VCaP (cell line): Measurements from ENCODE around the gene C19orf85.

ENCODE experiments used
- H3K27ac ChIP-seq: fragments of 450-650 bp; 2 replicates; pipeline ENCODE4 v1.5.1; 2017
- TF ChIP-seq, protein P1 (sequence below): fragments of 450-650 bp; conservative IDR thresholded peaks from 2 replicates; pipeline ENCODE4 v1.5.1; 2017; ENCODE audit warnings: mild to moderate bottlenecking, moderate library complexity

The C19orf85 gene

DNA sequence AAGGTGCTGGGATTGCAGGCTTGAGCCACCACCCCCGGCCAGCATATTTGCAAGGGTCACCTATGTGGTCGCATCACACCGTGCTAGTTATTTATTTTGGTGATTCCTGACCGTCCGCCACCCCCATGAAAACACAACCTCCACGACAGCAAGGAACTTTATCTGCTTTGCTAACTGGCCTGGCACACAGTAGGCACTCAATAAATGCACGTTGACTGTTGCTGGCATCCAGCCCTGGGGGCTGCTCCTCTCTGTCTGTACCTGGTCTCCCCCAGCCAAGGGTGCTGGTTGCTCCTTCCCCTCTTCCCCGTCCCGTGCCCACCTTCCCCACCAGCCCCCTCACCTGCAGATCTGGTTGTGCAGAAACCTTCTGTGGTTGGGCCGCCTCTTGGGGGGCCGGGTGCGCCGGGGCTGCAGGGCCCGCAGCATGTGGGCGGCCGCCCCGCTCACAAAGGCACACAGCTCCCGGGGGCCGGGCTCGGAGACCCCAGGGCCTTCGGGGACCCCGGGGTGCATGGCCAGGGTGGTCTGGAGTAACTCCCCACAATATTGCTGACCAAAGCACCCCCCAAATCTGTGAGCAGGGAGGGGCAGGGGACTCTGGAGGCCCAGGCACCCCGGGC lies 401 bp downstream of the C19orf85 start:
- no peak overlapping the region for H3K27ac ChIP-seq
- TF ChIP-seq, protein P1, sequence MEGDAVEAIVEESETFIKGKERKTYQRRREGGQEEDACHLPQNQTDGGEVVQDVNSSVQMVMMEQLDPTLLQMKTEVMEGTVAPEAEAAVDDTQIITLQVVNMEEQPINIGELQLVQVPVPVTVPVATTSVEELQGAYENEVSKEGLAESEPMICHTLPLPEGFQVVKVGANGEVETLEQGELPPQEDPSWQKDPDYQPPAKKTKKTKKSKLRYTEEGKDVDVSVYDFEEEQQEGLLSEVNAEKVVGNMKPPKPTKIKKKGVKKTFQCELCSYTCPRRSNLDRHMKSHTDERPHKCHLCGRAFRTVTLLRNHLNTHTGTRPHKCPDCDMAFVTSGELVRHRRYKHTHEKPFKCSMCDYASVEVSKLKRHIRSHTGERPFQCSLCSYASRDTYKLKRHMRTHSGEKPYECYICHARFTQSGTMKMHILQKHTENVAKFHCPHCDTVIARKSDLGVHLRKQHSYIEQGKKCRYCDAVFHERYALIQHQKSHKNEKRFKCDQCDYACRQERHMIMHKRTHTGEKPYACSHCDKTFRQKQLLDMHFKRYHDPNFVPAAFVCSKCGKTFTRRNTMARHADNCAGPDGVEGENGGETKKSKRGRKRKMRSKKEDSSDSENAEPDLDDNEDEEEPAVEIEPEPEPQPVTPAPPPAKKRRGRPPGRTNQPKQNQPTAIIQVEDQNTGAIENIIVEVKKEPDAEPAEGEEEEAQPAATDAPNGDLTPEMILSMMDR = no peak

DNA sequence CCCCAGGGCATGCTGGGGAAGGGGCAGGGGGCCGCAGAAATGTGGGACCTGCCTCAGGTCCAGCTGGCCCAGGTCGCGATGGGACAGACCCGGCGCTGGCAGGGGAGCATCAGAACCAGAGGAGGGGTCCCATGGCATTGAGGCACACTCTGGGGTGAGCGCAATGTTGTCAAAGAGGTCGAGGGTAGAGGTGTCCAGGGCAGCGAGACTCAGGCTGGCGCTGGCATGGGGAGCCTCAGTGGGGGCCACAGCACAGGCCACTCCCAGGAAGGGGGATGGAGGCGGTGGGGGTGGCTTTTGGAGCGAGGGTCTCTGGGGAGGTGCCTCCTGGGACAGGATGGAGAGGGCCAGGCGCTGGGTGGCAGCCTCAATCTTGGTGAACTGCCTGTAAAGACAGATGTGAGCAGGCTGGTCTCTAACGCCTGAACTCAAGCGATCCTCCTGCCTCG lies 944 bp downstream of the C19orf85 start:
- H3K27ac ChIP-seq = no peak overlapping the region
- TF ChIP-seq, protein P1 = no peak

DNA sequence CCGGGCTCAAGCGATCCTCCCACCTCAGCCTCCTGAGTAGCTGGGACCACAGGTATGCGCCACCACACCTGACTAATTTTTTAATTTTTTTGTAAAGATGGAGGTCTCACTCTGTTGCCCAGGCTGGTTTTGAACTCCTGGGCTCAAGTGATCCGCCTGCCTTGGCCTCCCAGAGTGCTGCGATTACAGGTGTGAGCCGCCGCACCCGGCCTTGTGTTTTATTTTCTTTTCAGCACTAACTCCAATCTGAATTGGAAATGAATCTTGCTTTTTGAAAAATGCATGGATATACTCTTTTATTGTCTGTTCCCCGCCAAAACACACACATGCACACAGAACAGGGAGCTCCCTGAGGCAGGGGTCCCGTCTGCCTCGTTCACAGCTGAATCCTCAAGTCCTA lies 1.8 kb downstream of the C19orf85 start:
- peak overlapping the region; percentile 92 for H3K27ac ChIP-seq
- TF ChIP-seq, protein P1 = no peak

DNA sequence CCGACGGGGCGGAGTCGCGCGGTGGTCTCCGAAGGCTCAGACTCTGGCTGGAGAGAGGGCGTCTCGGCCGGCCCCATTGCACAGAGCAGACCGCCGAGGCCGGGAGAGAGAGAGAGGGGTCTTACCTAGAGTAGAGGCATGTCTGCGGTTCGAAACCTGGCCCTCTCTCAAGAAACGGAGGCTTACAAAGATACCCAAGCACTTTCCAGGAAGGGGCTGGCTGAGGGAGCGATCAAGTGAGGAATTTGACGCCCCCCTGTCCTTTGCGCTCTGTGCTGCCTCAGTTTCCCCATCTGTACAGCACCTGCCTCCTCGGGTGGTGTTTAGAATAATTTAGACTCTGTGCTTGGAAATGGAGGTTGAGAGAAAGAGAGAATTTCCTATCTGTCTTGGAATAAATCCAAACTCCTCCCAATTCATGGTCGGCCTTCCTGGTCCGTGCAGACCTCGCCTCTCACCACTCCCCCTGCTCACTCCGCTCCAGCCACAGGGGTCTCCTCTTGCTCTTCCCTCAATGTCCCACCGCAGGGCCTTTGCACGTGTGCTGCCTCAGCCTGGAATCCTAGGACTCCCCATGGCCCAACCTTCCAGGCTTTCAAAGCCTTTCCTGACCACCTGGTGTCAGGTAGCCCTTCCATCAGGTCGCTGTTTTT lies 2.5 kb downstream of the C19orf85 start:
- TF ChIP-seq, protein P1 = no peak
- H3K27ac ChIP-seq = peak overlapping the region; percentile 92

DNA sequence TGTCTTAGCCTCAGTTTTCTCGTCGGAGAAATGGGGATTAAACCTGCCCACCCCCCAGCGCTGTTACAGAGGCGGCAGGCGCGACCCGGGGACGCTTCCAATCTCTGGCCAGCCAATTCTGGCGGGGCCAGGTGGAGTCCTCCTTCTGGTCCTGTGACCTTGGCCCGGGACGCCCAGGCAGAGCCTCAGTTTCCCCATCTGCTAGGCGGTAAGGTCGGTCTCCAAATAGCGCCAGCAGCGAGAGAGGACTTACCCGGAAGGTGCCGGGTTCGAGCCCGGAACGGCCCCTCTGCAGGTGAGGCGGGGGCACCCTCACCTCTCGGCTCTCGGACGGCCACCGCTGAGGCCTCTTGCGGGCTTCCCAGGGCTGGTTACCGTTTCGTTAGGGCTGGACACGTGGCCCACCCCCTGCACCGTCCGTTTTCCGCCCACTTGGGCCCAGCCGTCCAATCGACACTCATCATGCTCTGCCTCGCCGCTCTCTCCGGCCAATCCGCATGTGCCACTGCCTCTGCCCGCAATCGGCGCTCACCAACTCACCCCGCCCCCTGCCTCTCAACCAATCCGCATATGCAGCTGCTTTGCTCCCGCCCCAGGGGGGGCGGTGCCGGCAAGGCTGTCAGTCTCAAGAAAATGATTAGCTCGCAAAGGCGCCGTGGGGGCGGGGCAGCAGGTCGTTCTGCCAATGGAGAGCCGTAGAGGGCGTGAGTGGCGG lies 3.1 kb downstream of the C19orf85 start, which contains the start of gene ISOC2:
TSS of gene ISOC2 (minus strand) at position 384 of the 715 bp plus-strand sequence. CDS start 5,156 bp downstream, outside the sequence.
- TF ChIP-seq, protein P1 = no peak
- peak within 1 kb of the TSS; percentile 92 for H3K27ac ChIP-seq

DNA sequence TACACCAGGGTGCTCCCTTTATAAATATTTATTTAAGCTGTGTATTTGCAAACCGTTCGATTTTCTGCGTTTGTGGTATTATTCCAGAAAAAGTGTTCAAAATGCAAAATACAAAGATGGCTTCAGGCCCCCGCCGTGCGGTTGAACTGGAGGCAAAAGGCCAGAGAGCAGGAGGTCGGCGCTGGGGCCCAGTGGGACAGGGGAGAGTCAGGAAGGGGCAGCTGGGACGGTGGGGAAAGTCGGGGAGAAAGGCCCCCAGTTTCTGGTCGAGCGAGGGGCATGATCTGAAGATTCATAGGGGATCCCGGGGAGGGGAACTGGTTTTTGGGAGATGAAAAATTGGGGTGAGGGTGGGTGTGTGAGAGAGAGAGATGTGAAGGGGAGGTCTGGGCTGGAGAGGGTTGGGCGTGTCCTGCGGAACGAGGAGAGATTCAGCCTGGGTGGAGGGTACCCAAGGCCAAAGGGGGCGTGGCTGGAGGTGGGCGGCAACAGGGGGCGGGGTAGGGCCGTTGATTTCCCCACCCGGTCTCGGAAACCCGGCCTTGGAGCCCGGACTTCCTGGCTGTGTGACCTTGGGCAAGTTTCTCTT lies 3.8 kb downstream of the C19orf85 start:
- TF ChIP-seq, protein P1 = no peak
- H3K27ac ChIP-seq = peak overlapping the region; percentile 92
